ENCODE measurements around the gene MYLK4.

MYLK4 gene

GRCh38 chr6:2731281-2731909, 19.3 kb downstream of the MYLK4 start:
- Histone ChIP-seq H3K36me3 (ENCODE audit: insufficient read depth, low read length) (no peaks in the 10 kb centered on the region), H3K9ac (ENCODE audit: insufficient read length) (no peak overlapping the region), H3K9me3 (ENCODE audit: low read depth, low read length) (no peaks in the 10 kb centered on the region), H3K4me3 (no peak overlapping the region), H3K27ac (no peak overlapping the region)
- DNase-seq (ENCODE audit: low read depth, low spot score), result no peak
- TF ChIP-seq POLR2AphosphoS5 (IDR thresholded peaks at IDR 0.05; ENCODE audit: borderline replicate concordance, low read depth, low read length) (no peak), EZH2 (IDR thresholded peaks at IDR 0.05) (no peak), FOXP2 (optimal IDR thresholded peaks at IDR 0.05; ENCODE audit: control extremely low read depth, extremely low read length, insufficient read depth) (no peak)

- DNase-seq (ENCODE audit: low read depth, low spot score), result no peak
- Histone ChIP-seq H3K36me3 (ENCODE audit: insufficient read depth, low read length) (no peaks in the 10 kb centered on the region), H3K9ac (ENCODE audit: insufficient read length) (no peak overlapping the region), H3K27ac (no peak overlapping the region), H3K9me3 (ENCODE audit: low read depth, low read length) (no peaks in the 10 kb centered on the region), H3K4me3 (no peak overlapping the region)
- TF ChIP-seq FOXP2 (optimal IDR thresholded peaks at IDR 0.05; ENCODE audit: control extremely low read depth, extremely low read length, insufficient read depth), result no peak
- no peak for TF ChIP-seq POLR2AphosphoS5 (IDR thresholded peaks at IDR 0.05; ENCODE audit: borderline replicate concordance, low read depth, low read length)
- TF ChIP-seq EZH2 (IDR thresholded peaks at IDR 0.05), result no peak
These were observed 20.2 kb downstream of the MYLK4 start for GRCh38 chr6:2730353-2731107.

GRCh38 chr6:2729921-2730320, 20.8 kb downstream of the MYLK4 start:
- Histone ChIP-seq H3K4me3 (no peak overlapping the region), H3K9ac (ENCODE audit: insufficient read length) (no peak overlapping the region), H3K27ac (no peak overlapping the region), H3K36me3 (ENCODE audit: insufficient read depth, low read length) (no peaks in the 10 kb centered on the region), H3K9me3 (ENCODE audit: low read depth, low read length) (no peaks in the 10 kb centered on the region)
- no peak for TF ChIP-seq FOXP2 (optimal IDR thresholded peaks at IDR 0.05; ENCODE audit: control extremely low read depth, extremely low read length, insufficient read depth)
- no peak for TF ChIP-seq EZH2 (IDR thresholded peaks at IDR 0.05)
- TF ChIP-seq POLR2AphosphoS5 (IDR thresholded peaks at IDR 0.05; ENCODE audit: borderline replicate concordance, low read depth, low read length), result no peak
- no peak for DNase-seq (ENCODE audit: low read depth, low spot score)

GRCh38 chr6:2725999-2726567, 24.6 kb downstream of the MYLK4 start:
- DNase-seq (ENCODE audit: low read depth, low spot score), result no peak
- Histone ChIP-seq H3K27ac (no peak overlapping the region), H3K4me3 (no peak overlapping the region), H3K36me3 (ENCODE audit: insufficient read depth, low read length) (no peaks in the 10 kb centered on the region), H3K9me3 (ENCODE audit: low read depth, low read length) (no peaks in the 10 kb centered on the region), H3K9ac (ENCODE audit: insufficient read length) (no peak overlapping the region)
- no peak for TF ChIP-seq FOXP2 (optimal IDR thresholded peaks at IDR 0.05; ENCODE audit: control extremely low read depth, extremely low read length, insufficient read depth)
- TF ChIP-seq EZH2 (IDR thresholded peaks at IDR 0.05), result no peak
- no peak for TF ChIP-seq POLR2AphosphoS5 (IDR thresholded peaks at IDR 0.05; ENCODE audit: borderline replicate concordance, low read depth, low read length)

- no peak for DNase-seq (ENCODE audit: low read depth, low spot score)
- TF ChIP-seq EZH2 (IDR thresholded peaks at IDR 0.05) (no peak), POLR2AphosphoS5 (IDR thresholded peaks at IDR 0.05; ENCODE audit: borderline replicate concordance, low read depth, low read length) (no peak), FOXP2 (optimal IDR thresholded peaks at IDR 0.05; ENCODE audit: control extremely low read depth, extremely low read length, insufficient read depth) (no peak)
- no peaks in the 10 kb centered on the region for H3K9me3 ChIP-seq (ENCODE audit: low read depth, low read length)
- no peak overlapping the region for H3K4me3 ChIP-seq
- H3K36me3 ChIP-seq (ENCODE audit: insufficient read depth, low read length), result no peaks in the 10 kb centered on the region
- H3K27ac ChIP-seq, result no peak overlapping the region
- H3K9ac ChIP-seq (ENCODE audit: insufficient read length), result no peak overlapping the region
These were observed 25.2 kb downstream of the MYLK4 start for GRCh38 chr6:2725364-2725988.

- Histone ChIP-seq H3K4me3 (no peak overlapping the region), H3K36me3 (ENCODE audit: insufficient read depth, low read length) (no peaks in the 10 kb centered on the region), H3K9me3 (ENCODE audit: low read depth, low read length) (no peaks in the 10 kb centered on the region), H3K27ac (no peak overlapping the region), H3K9ac (ENCODE audit: insufficient read length) (no peak overlapping the region)
- TF ChIP-seq FOXP2 (optimal IDR thresholded peaks at IDR 0.05; ENCODE audit: control extremely low read depth, extremely low read length, insufficient read depth) (no peak), EZH2 (IDR thresholded peaks at IDR 0.05) (no peak), POLR2AphosphoS5 (IDR thresholded peaks at IDR 0.05; ENCODE audit: borderline replicate concordance, low read depth, low read length) (no peak)
- DNase-seq (ENCODE audit: low read depth, low spot score), result no peak
These were observed 29.5 kb downstream of the MYLK4 start for GRCh38 chr6:2721219-2721618.

GRCh38 chr6:2719093-2719455, 31.6 kb downstream of the MYLK4 start:
- no peak overlapping the region for H3K4me3 ChIP-seq
- H3K36me3 ChIP-seq (ENCODE audit: insufficient read depth, low read length), result no peaks in the 10 kb centered on the region
- DNase-seq (ENCODE audit: low read depth, low spot score), result no peak
- no peak overlapping the region for H3K9ac ChIP-seq (ENCODE audit: insufficient read length)
- no peaks in the 10 kb centered on the region for H3K9me3 ChIP-seq (ENCODE audit: low read depth, low read length)
- TF ChIP-seq FOXP2 (optimal IDR thresholded peaks at IDR 0.05; ENCODE audit: control extremely low read depth, extremely low read length, insufficient read depth) (no peak), POLR2AphosphoS5 (IDR thresholded peaks at IDR 0.05; ENCODE audit: borderline replicate concordance, low read depth, low read length) (no peak)
- no peak overlapping the region for H3K27ac ChIP-seq

- Histone ChIP-seq H3K9me3 (ENCODE audit: low read depth, low read length) (no peaks in the 10 kb centered on the region), H3K9ac (ENCODE audit: insufficient read length) (no peak overlapping the region), H3K27ac (no peak overlapping the region), H3K4me3 (no peak overlapping the region), H3K36me3 (ENCODE audit: insufficient read depth, low read length) (no peaks in the 10 kb centered on the region)
- DNase-seq (ENCODE audit: low read depth, low spot score), result no peak
- TF ChIP-seq EZH2 (IDR thresholded peaks at IDR 0.05) (no peak), FOXP2 (optimal IDR thresholded peaks at IDR 0.05; ENCODE audit: control extremely low read depth, extremely low read length, insufficient read depth) (no peak), POLR2AphosphoS5 (IDR thresholded peaks at IDR 0.05; ENCODE audit: borderline replicate concordance, low read depth, low read length) (no peak)
These were observed 32.2 kb downstream of the MYLK4 start for GRCh38 chr6:2718334-2719092.

Data from SK-N-MC (cell line).